RWPE1 (cell line): Measurements from ENCODE around the gene USH1G.

Experiments used
- CTCF ChIA-PET: fragments of 350-600 bp; sonication (Branson Sonifier 250); formaldehyde crosslinking; extraction: SDS; loops from one replicate; lab custom pipeline; 2021; lab: Yijun Ruan, JAX
- POLR2A ChIA-PET: fragments of 400-600 bp; formaldehyde crosslinking; extraction: SDS; loops from one replicate; lab custom pipeline; 2020; ENCODE audit warnings: antibody characterized with exemption; ENCODE audit not compliant: low non-redundant PET; lab: Yijun Ruan, JAX
- DNase-seq: peaks from one replicate; pipeline ENCODE4 v3.0.0; 2012; ENCODE audit warnings: low spot score
- H3K27ac ChIP-seq: fragments of 450-650 bp; 2 replicates; pipeline ENCODE4 v1.5.1; 2017
- TF ChIP-seq, protein P1 (sequence below): fragments of 450-650 bp; conservative IDR thresholded peaks from 2 replicates; pipeline ENCODE4 v1.5.1; 2017; ENCODE audit warnings: low read depth, mild to moderate bottlenecking

The USH1G gene

GRCh38 chr17:74943808-74944522 lies 20.9 kb upstream of the USH1G start:
- CTCF ChIA-PET: interaction anchor here (1.0 to 1.8 kb wide), 4 partner anchors 11 to 20 kb away, joined by 3 to 6 read pairs (median 4); partner anchors contain the start of gene OTOP2
- peak overlapping the region; percentile 91 for H3K27ac ChIP-seq
- TF ChIP-seq, protein P1, sequence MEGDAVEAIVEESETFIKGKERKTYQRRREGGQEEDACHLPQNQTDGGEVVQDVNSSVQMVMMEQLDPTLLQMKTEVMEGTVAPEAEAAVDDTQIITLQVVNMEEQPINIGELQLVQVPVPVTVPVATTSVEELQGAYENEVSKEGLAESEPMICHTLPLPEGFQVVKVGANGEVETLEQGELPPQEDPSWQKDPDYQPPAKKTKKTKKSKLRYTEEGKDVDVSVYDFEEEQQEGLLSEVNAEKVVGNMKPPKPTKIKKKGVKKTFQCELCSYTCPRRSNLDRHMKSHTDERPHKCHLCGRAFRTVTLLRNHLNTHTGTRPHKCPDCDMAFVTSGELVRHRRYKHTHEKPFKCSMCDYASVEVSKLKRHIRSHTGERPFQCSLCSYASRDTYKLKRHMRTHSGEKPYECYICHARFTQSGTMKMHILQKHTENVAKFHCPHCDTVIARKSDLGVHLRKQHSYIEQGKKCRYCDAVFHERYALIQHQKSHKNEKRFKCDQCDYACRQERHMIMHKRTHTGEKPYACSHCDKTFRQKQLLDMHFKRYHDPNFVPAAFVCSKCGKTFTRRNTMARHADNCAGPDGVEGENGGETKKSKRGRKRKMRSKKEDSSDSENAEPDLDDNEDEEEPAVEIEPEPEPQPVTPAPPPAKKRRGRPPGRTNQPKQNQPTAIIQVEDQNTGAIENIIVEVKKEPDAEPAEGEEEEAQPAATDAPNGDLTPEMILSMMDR: no peak

DNA sequence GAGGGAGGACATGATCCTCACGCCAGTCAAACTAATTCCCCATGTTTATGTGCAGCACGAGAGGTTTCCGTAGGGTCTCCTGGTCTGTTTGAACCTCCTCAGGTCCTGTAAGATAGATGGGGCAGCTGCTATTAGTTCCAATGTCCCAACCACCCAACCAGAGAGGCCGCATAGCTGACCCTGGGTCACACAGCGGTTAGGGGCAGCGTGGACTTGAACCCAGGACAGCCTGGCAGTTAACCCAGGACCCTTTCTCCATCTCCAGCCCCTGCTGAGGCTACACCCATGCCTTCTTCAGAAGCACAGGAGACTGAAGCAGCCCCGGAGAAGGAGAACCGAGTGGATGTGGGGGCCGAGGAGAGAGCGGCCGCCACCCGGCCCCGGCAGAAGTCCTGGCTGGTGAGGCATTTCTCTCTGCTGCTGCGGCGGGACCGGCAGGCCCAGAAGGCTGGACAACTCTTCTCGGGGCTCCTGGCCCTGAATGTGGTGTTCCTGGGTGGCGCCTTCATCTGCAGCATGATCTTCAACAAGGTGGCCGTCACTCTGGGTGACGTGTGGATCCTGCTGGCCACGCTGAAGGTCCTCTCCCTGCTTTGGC lies 18.2 kb upstream of the USH1G start:
- ChIA-PET CTCF (no interaction called here), POLR2A (no interaction called here)
- DNase-seq: no peak
- TF ChIP-seq, protein P1: no peak
- no peak overlapping the region for H3K27ac ChIP-seq

More at GRCh38 chr17:74943808-74944522, 20.9 kb upstream of the USH1G start:
- POLR2A ChIA-PET: interaction anchor here (1.2 kb wide), 1 partner anchor 262 kb away, joined by 3 read pairs; the partner anchor contains the start of gene NUP85
- DNase-seq: peak; percentile 96

- POLR2A ChIA-PET: no interaction called here
- TF ChIP-seq, protein P1: no peak
- no peak overlapping the region for H3K27ac ChIP-seq
- no peak for DNase-seq
- CTCF ChIA-PET: interaction anchor here (0.6 kb wide), 2 partner anchors 21 to 574 kb away, joined by 5 read pairs; no protein-coding TSS in a partner anchor
These were observed 16.5 kb upstream of the USH1G start for GRCh38 chr17:74939534-74939933.

DNA sequence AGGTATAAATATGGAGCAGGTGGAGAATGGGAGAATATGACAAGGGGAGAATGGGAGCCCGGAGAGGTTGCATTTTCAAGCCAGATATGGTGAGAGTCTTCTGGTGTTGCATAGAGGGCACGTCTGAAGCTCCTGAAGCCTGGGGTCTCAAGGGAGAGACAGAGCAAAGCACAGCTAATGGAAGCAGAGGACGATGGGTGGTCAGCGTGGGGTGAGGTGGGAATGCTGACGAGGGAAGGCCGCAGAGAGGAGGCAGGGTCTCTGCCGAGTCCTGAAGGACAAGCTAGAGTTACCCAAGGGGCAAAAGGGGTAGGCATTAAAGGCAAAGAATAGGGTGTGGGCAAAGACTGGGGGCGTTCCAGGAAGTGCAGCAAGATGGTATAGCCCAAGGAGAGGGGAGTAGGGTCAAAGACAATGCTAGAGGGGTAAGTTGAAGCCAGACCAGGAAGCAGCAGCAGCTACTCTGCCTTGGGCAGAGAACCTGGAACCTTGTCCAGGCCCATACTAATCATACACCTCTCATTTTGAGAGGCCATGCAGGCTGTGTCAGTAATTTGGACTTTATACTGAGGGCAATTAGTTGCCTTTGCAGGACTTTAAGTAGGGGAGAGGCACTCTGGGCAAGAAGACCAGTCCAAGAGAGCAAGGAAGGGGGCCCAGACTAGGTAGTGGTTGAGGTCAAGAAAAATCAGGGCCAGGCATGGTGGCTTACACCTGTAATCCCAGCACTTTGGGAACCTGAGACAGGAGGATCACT lies 15.3 kb upstream of the USH1G start:
- TF ChIP-seq, protein P1: no peak
- DNase-seq: no peak
- no peak overlapping the region for H3K27ac ChIP-seq
- POLR2A ChIA-PET: no interaction called here
- CTCF ChIA-PET: no interaction called here

DNA sequence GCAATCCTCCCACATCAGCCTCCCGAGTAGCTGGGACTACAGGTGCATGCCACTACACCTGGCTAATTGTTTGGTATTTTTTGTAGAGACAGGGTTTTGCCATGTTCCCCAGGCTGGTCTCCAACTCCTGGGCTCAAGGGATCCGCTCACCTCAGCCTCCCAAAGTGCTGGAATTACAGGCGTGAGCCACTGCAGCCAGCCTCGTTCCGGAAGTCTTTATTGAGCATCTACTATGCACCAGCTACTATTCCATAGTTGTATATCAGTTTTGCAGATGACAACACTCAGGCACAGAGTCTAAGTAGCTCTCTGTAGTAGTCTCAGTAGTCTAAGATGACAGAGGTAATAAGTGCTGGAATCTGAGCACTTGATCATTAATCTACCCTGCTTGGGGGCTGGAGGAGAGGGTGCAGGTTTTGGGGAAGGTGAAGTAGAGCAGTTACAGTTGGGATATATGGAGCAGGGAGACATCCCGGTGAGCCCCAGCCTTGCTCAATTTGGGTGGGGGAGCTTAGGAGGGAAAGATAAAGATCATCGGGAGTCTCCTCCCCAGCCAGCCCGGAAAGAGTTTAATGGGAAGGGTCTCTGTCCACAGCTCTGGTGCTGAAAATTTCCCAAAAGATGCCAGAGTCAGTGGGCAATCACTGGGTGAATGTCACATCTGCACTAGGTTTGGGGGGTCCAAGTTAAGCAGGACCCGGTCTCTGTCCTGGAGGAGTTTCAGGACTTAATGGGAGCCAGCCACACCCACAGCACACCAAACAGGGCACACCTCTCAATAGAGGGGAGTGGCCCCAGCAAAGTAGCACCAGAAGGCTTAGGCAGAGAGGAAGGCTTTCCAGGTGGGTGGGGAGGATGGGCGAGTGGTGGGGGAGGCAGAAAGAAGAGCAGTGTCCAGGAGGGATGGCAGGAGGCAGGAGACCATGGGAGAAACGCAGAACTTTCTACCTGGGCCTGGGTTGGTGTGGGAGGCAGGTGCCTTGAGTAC lies 14.3 kb upstream of the USH1G start:
- CTCF ChIA-PET: no interaction called here
- POLR2A ChIA-PET: no interaction called here
- no peak overlapping the region for H3K27ac ChIP-seq
- TF ChIP-seq, protein P1: no peak
- no peak for DNase-seq
